ENCODE results near the gene NRL. TPM values are rescaled to one million over a fixed set of nuclear protein-coding genes. Genes with fewer than 3 reads are reported as not detected.

NRL gene
- total RNA-seq, 1 experiment from 2014 or later, result 2.5 TPM

GRCh38 chr14:24138396-24139271 is 23.9 kb upstream of the NRL start:
- no peak overlapping the region for H2BK12ac ChIP-seq (ENCODE audit: insufficient read length, low read depth, low read length)
- no peaks in the 10 kb centered on the region for H3K9me3 ChIP-seq (ENCODE audit: control insufficient read depth, low read depth, low read length)
- no peak overlapping the region for H3K4ac ChIP-seq (ENCODE audit: low read depth, low read length)
- Mint-ChIP-seq H3K4me1 (peaks cover 31 to 33% of the 10 kb centered on the region in 2 experiments), H3K27me3 (ENCODE audit: low read depth) (no peaks in the 10 kb centered on the region), H3K9me3 (0 out of 5 replicates have a peak, but pooled peaks cover 0 to 2% of the 10 kb centered on the region in 2 experiments), H3K27ac (peak overlapping the region in 1 of 3 experiments; percentile 52; a peak in 4 of 7 replicates), H3K4me3 (peak overlapping the region; percentile 98 to 100; a peak in 4 of 5 replicates), H3K36me3 (ENCODE audit: insufficient read depth in 1 of 3, low read depth in 3 of 3) (peaks cover 22 to 43% (median 37%) of the 10 kb centered on the region in 3 experiments)
- H2BK15ac ChIP-seq (ENCODE audit: low read depth, low read length), result no peak overlapping the region
- TF ChIP-seq CTCF (conservative IDR thresholded peaks at IDR 0.05), result no peak
- no peaks in the 10 kb centered on the region for H4K20me1 ChIP-seq (ENCODE audit: control insufficient read depth, insufficient read depth, insufficient read length)
- H3K56ac ChIP-seq (ENCODE audit: insufficient read length, low read depth, low read length), result no peak overlapping the region
- H2BK120ac ChIP-seq (ENCODE audit: low read depth, low read length, poor library complexity, severe bottlenecking), result no peak overlapping the region
- H3K23me2 ChIP-seq (ENCODE audit: insufficient read length, low read depth, low read length, poor library complexity, severe bottlenecking), result peaks cover 10% of the 10 kb centered on the region
- H4K91ac ChIP-seq (ENCODE audit: insufficient read length, low read depth, low read length), result no peak overlapping the region
- no peaks in the 10 kb centered on the region for H3K27me3 ChIP-seq (ENCODE audit: insufficient read depth, low read length)
- H3K79me2 ChIP-seq (ENCODE audit: insufficient read depth, low read length), result peaks cover 3% of the 10 kb centered on the region; the same call in 1 of the 2 replicates
- H3K23ac ChIP-seq (ENCODE audit: insufficient read length, low read depth, low read length), result no peak overlapping the region
- no peak overlapping the region for H2BK20ac ChIP-seq (ENCODE audit: low read depth, low read length, poor library complexity, severe bottlenecking)
- H3T11ph ChIP-seq (ENCODE audit: low read length), result no peak overlapping the region
- no peak overlapping the region for H2BK5ac ChIP-seq (ENCODE audit: insufficient read length, low read length)
- H4K8ac ChIP-seq (replicated peaks; ENCODE audit: insufficient read length, low read depth, low read length), result no peak overlapping the region
- H3K4me2 ChIP-seq (ENCODE audit: insufficient read depth, insufficient read length, low read length), result no peak overlapping the region
- no peak overlapping the region for H2AK5ac ChIP-seq (ENCODE audit: insufficient read length, low read length)
- H3K18ac ChIP-seq (ENCODE audit: insufficient read length, low read depth, low read length), result no peak overlapping the region
- no peak for DNase-seq
- H3K9ac ChIP-seq (ENCODE audit: extremely low read depth, insufficient read length, low read length), result no peak overlapping the region
- no peak overlapping the region for H2AFZ ChIP-seq (ENCODE audit: low read length)
- no peak overlapping the region for H4K5ac ChIP-seq (ENCODE audit: insufficient read length, low read depth, low read length)
- H3K4me1 ChIP-seq (ENCODE audit: insufficient read depth, low read length), result no peaks in the 10 kb centered on the region
- no peak overlapping the region for H3K14ac ChIP-seq (ENCODE audit: insufficient read depth, low read length)
- whole genome bisulfite sequencing (ENCODE audit: extremely low coverage, insufficient read length, low lambda C conversion rate), result no CpG with 5 or more reads among the region's 13 CpGs
- H3K79me1 ChIP-seq (ENCODE audit: insufficient read depth, low read depth, low read length, poor library complexity, severe bottlenecking), result peaks cover 2% of the 10 kb centered on the region
- H3K27ac ChIP-seq (ENCODE audit: insufficient read length, low read depth, low read length), result no peak overlapping the region

Data from H9 (cell line).